HG03025 (cell line): Measurements from ENCODE around the gene AK5.
"Not testable (repeated sequence)": the region's sequence is repeated elsewhere in the genome, so short reads cannot be mapped to it uniquely, and the experiment has no call there.

Experiments
- ATAC-seq: cut with Tn5 transposase; IDR thresholded peaks from one replicate; pipeline ENCODE4 v1.9.1; 2021; ENCODE audit warnings: mild to moderate bottlenecking, moderate library complexity; ENCODE audit not compliant: unreplicated experiment, low FRiP score

AK5 gene

GRCh38 chr1:77283701-77284425, 2.0 kb downstream of the AK5 start:
- ATAC-seq: no peak

- no peak for ATAC-seq
These were observed 5.7 kb downstream of the AK5 start for GRCh38 chr1:77287535-77287934.

GRCh38 chr1:77288275-77288674, 6.5 kb downstream of the AK5 start:
- ATAC-seq: no peak

GRCh38 chr1:77290576-77290975, 8.8 kb downstream of the AK5 start:
- no peak for ATAC-seq

GRCh38 chr1:77292551-77292950, 10.7 kb downstream of the AK5 start:
- no peak for ATAC-seq

- ATAC-seq: no peak
These were observed 18.7 kb downstream of the AK5 start for GRCh38 chr1:77300566-77300965.

- no peak for ATAC-seq
These were observed 21.6 kb downstream of the AK5 start for GRCh38 chr1:77303387-77303786.

- no peak for ATAC-seq
These were observed 27.2 kb downstream of the AK5 start for GRCh38 chr1:77308889-77309621.

- ATAC-seq: no peak
These were observed 29.1 kb downstream of the AK5 start for GRCh38 chr1:77310924-77311323.

GRCh38 chr1:77312364-77312763, 30.5 kb downstream of the AK5 start:
- ATAC-seq: not testable (repeated sequence)

GRCh38 chr1:77313491-77313890, 31.7 kb downstream of the AK5 start:
- no peak for ATAC-seq

GRCh38 chr1:77316006-77316405, 34.2 kb downstream of the AK5 start:
- no peak for ATAC-seq

- ATAC-seq: no peak
These were observed 35.1 kb downstream of the AK5 start for GRCh38 chr1:77316966-77317365.

GRCh38 chr1:77319036-77319705, 37.4 kb downstream of the AK5 start:
- no peak for ATAC-seq

- no peak for ATAC-seq
These were observed 40.5 kb downstream of the AK5 start for GRCh38 chr1:77322061-77322900.

GRCh38 chr1:77333501-77333900, 51.7 kb downstream of the AK5 start:
- ATAC-seq: no peak

GRCh38 chr1:77336729-77337128, 54.9 kb downstream of the AK5 start:
- no peak for ATAC-seq

- ATAC-seq: no peak
These were observed 57.5 kb downstream of the AK5 start for GRCh38 chr1:77339326-77339725.

GRCh38 chr1:77341195-77341594, 59.4 kb downstream of the AK5 start:
- no peak for ATAC-seq

GRCh38 chr1:77342745-77343144, 60.9 kb downstream of the AK5 start:
- no peak for ATAC-seq

GRCh38 chr1:77347646-77348045, 65.8 kb downstream of the AK5 start:
- ATAC-seq: no peak
